Neutrophil (primary cell): ENCODE measurements around the gene XRCC4.

Experiments used
- H3K27ac ChIP-seq: fragments of 200-600 bp; sonication (generic); 2 replicates; pipeline ENCODE4 v1.5.1; 2016; ENCODE audit warnings: mild to moderate bottlenecking, moderate library complexity
- H3K27me3 ChIP-seq: fragments of 200-600 bp; sonication (generic); 2 replicates; pipeline ENCODE4 v1.6.0; 2016; ENCODE audit warnings: mild to moderate bottlenecking
- H3K36me3 ChIP-seq: fragments of 200-600 bp; sonication (generic); 2 replicates; pipeline ENCODE4 v1.5.1; 2017
- H3K4me1 ChIP-seq, 2 experiments: fragments of 200-600 bp in 1 of 2; sonication (generic) in 1 of 2; 1 replicate in 1 of 2; 2 replicates in 1 of 2; pipeline versions ENCODE4 v1.5.1 to v1.6.1; 2013 to 2016; ENCODE audit warnings: low read depth in 1 of 2, low read length in 1 of 2, mild to moderate bottlenecking in 1 of 2, moderate library complexity in 1 of 2; ENCODE audit not compliant: control insufficient read depth in 1 of 2, insufficient read depth in 1 of 2
- H3K4me3 ChIP-seq, 2 experiments: fragments of 200-600 bp in 1 of 2; sonication (generic) in 1 of 2; 1 replicate in 1 of 2; 2 replicates in 1 of 2; pipeline ENCODE4 v1.5.1; 2013 to 2016; ENCODE audit warnings: low read depth in 1 of 2, low read length in 1 of 2, mild to moderate bottlenecking in 1 of 2, moderate library complexity in 1 of 2
- H3K9me3 ChIP-seq: fragments of 200-600 bp; sonication (generic); 2 replicates; pipeline ENCODE4 v1.5.1; 2016
- CTCF ChIP-seq: fragments of 200-600 bp; sonication (generic); IDR thresholded peaks from 2 replicates; pipeline ENCODE4 v1.5.1; 2016; ENCODE audit warnings: antibody characterized with exemption

XRCC4 gene

GRCh38 chr5:83104021-83104420, 26.7 kb downstream of the XRCC4 start:
- Histone ChIP-seq H3K4me1 (no peaks in the 10 kb centered on the region), H3K9me3 (no peaks in the 10 kb centered on the region), H3K27ac (no peak overlapping the region), H3K27me3 (no peaks in the 10 kb centered on the region), H3K4me3 (no peak overlapping the region), H3K36me3 (peaks cover 6% of the 10 kb centered on the region)
- TF ChIP-seq CTCF: no peak

- Histone ChIP-seq H3K27me3 (no peaks in the 10 kb centered on the region), H3K9me3 (no peaks in the 10 kb centered on the region), H3K4me1 (no peaks in the 10 kb centered on the region), H3K36me3 (peaks cover 6% of the 10 kb centered on the region), H3K4me3 (no peak overlapping the region), H3K27ac (no peak overlapping the region)
- no peak for TF ChIP-seq CTCF
These were observed 30.5 kb downstream of the XRCC4 start for GRCh38 chr5:83107692-83108420.

GRCh38 chr5:83109380-83109779, 32.0 kb downstream of the XRCC4 start:
- H3K36me3 ChIP-seq: peaks cover 6% of the 10 kb centered on the region

GRCh38 chr5:83115816-83116215, 38.5 kb downstream of the XRCC4 start:
- Histone ChIP-seq H3K36me3 (no peaks in the 10 kb centered on the region), H3K27me3 (no peaks in the 10 kb centered on the region), H3K4me3 (no peak overlapping the region), H3K4me1 (no peaks in the 10 kb centered on the region), H3K9me3 (no peaks in the 10 kb centered on the region), H3K27ac (no peak overlapping the region)
- TF ChIP-seq CTCF: no peak

More at GRCh38 chr5:83109380-83109779, 32.0 kb downstream of the XRCC4 start:
- no peak overlapping the region for H3K27ac ChIP-seq
- no peaks in the 10 kb centered on the region for H3K9me3 ChIP-seq
- H3K4me3 ChIP-seq: no peak overlapping the region
- no peaks in the 10 kb centered on the region for H3K27me3 ChIP-seq
- no peak for TF ChIP-seq CTCF
- no peaks in the 10 kb centered on the region for H3K4me1 ChIP-seq

GRCh38 chr5:83118471-83118870, 41.1 kb downstream of the XRCC4 start:
- Histone ChIP-seq H3K9me3 (no peaks in the 10 kb centered on the region), H3K4me1 (no peaks in the 10 kb centered on the region)
- TF ChIP-seq CTCF: no peak

More at GRCh38 chr5:83118471-83118870, 41.1 kb downstream of the XRCC4 start:
- Histone ChIP-seq H3K27ac (no peak overlapping the region), H3K27me3 (no peaks in the 10 kb centered on the region), H3K4me3 (no peak overlapping the region), H3K36me3 (no peaks in the 10 kb centered on the region)
